Vagina (tissue), 2 donors: ENCODE results near the gene RAB8B.

ENCODE experiments used
- CTCF ChIP-seq, 3 experiments: fragments of 450-650 bp in 2 of 3; fragments of 200-600 bp in 1 of 3; sonication (generic) in 1 of 3; IDR thresholded peaks; one replicate each; pipeline ENCODE4 v1.5.1; 2017 to 2019; ENCODE audit warnings: antibody characterized with exemption in 3 of 3, mild to moderate bottlenecking in 2 of 3, moderate library complexity in 2 of 3
- POLR2AphosphoS5 ChIP-seq, 2 donors: sonication (generic); formaldehyde crosslinking; IDR thresholded peaks; one replicate each; pipeline ENCODE4 v1.9.0; 2017; ENCODE audit warnings: antibody characterized with exemption in 2 of 2, mild to moderate bottlenecking in 2 of 2, low read depth in 1 of 2; ENCODE audit not compliant: insufficient read depth in 1 of 2

- TF ChIP-seq CTCF (IDR thresholded peaks at IDR 0.05) (no peak), POLR2AphosphoS5 (IDR thresholded peaks at IDR 0.05; ENCODE audit: insufficient read depth in 1 of 2, low read depth in 1 of 2) (no peak)
Observed at GRCh38 chr15:63305260-63305659, 115.9 kb downstream of the RAB8B start.
